Stimulated activated CD4-positive, alpha-beta T cell treated with anti-CD3 and anti-CD28 coated beads, Interleukin-2, amount 100 ng/mL, for 48 hours (primary cell): ENCODE results near the gene PLEKHJ1.

Experiments used
- DNase-seq, 2 donors: peaks; one replicate each; pipeline ENCODE4 v3.0.0-alpha.2; 2020

PLEKHJ1 gene

GRCh38 chr19:2249010-2249866 is 13.1 kb upstream of the PLEKHJ1 start, which contains the start of gene AMH:
Gene AMH (plus strand): TSS chr19:2249323. CDS start chr19:2249333, 10 bp downstream.
- no peak for DNase-seq

DNA sequence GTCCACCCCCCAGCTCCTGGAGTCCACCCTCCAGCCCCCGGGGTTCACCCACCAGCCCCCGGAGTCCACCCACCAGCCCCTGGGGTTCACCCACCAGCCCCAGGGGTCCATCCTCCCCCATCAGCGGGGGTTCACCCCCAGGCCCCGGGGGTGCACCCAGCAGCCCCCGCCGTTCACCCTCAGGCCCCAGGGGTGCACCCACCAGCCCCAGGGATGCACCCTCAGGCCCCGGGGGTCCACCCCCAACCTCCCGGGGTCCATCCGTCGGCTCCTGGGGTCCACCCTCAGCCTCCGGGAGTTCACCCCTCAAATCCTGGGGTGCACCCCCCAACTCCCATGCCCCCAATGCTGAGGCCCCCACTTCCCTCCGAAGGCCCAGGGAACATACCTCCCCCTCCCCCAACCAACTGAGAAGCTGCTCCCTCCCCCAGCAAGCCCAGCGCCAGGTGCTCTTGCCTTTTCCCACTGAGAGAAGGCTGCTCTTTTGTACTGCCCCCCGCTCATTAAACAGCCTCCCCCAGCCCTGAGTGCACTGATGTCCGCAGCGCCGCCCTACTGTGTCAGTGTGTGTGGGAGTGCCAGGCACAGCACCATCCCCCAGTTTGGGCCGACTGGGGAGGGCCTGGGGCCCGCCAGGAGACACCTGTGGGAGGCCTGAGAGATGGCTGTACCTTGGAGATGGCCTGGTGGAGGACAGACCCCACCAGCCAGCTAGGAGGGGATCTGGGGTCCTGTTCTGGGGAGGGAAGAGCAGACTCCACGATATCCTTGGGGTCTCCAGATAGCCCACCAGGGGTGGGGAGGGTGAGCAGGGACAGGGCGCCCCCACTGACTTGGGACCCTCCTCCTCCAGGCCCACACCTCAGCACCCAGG is 12.2 kb upstream of the PLEKHJ1 start:
- no peak for DNase-seq

- DNase-seq = no peak
Measured at GRCh38 chr19:2247433-2248101, 11.4 kb upstream of the PLEKHJ1 start.

GRCh38 chr19:2246801-2247361 is 10.8 kb upstream of the PLEKHJ1 start:
- no peak for DNase-seq

DNA sequence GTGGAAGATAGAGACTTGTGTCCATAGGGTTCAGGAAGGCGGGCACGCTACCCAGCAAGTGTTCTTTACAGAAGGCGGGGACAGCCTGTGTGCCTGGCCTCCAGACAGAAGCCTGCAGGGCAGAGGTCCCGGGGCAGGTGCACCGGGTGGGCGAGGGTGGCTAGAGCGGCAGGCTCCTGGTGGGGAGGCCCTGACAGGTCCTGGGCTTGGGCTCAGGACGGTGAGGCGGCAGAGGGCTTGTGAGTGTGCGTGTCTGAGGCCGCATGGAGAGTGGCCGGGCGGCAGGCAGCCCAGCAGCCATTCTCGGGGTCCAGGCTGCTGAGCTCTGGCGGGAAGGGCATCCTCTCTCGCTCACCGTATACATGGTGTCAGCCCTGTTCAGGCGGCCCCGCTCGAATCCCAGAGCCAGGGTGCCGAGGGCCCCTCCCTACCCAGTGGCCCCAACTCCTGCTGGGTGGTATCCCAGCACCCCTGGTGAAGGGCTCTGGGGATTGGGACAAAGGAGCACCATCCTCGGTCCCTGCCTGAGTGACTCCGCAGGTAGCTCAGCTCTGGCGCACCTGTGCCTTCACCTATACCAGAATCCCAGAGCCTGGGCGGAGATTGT is 10.0 kb upstream of the PLEKHJ1 start:
- no peak for DNase-seq

GRCh38 chr19:2245273-2245672 is 9.1 kb upstream of the PLEKHJ1 start:
- DNase-seq = no peak

- no peak for DNase-seq
Measured at GRCh38 chr19:2244486-2244885, 8.4 kb upstream of the PLEKHJ1 start.

DNA sequence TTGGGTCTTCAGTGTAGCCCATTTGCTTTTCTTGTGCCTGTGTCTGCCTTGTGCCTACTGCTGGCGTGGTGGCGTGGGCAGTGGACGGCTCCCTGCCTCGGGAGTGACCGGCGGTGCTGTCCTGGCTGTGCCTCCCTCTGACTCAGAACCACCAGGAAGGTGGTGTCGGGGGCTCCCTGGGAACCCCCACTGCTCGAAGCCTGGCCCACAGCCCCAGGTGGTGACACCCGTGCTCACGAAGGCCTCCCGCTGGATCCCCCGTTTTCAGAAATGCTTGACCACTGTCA is 7.9 kb upstream of the PLEKHJ1 start:
- DNase-seq = no peak

DNA sequence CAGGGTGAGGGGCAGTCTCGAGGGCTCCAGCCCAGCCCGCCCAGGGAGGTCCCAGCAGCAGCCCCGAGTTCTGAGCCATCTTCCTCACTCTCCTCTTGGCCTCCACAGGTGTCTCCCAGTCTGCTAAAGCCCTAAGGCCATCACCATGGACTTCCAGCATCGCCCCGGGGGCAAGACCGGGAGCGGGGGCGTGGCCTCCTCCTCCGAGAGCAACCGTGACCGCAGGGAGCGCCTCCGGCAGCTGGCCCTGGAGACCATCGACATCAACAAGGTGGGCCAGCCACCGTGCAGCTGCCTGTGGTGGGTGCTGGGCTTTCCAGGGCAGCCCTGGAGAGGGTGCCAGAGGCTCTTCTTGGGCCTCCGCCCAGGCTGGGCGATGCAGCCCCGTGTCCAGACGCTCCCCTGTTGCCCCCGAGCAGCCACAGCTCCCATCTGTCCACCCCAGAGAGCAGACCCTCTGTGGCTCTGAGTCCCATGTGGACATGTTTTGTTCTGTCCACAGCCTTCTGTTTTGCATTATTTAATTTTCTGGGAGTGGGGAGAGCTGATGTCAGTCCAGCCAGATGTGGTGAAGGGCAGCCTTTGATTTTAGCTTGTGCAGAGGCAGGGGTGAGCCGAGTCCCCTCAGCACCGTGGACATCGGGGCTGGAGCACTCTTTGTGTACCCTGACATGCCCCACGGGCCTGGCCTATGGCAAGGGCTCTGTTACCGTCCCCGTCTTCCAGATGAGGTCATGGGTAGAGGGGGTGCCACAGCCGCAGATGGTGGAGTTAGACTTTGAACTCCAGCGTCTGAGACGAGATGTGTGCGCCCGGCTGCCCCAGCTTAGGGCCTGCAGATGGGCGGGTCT is 7.4 kb upstream of the PLEKHJ1 start:
- no peak for DNase-seq

DNA sequence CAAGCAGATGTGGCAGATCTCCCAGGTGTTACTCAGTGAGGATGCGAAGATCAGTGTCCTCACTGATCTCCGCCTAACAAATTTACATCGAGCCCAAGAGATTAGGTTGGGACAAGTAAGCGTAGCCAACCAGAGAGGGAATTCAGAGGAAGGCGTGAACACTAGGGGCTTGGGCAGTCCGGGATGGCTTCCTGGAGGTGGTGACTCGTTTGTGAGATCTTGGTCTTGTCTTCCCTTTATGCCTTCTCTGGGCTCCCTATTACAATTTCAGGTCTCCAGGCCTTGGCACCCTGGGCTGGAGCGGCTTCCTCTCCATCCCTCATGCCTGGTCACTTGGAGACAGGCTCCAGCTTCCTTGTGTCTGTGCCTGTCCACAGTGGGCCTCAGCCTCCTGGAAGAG is 6.7 kb upstream of the PLEKHJ1 start:
- DNase-seq = no peak

DNA sequence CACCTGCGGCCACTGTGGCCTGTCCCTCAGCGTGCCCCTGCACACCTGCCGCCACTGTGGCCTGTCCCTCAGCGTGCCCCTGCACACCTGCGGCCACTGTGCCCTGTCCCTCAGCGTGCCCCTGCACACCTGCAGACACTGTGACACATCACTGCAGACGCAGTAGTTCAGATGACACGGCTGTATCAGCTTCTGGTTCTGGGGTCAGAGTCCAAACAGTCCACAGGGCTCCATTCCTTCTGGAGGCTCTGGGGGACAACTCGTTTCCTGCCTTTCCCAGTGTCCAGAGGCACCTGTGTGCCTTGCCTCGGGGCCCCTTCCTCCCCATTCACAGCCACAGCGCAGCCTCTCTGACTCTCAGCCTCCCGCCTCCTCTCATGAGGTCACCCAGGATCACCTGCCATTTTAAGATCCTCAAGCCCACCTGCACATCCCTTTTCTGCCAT is 6.0 kb upstream of the PLEKHJ1 start:
- no peak for DNase-seq

DNA sequence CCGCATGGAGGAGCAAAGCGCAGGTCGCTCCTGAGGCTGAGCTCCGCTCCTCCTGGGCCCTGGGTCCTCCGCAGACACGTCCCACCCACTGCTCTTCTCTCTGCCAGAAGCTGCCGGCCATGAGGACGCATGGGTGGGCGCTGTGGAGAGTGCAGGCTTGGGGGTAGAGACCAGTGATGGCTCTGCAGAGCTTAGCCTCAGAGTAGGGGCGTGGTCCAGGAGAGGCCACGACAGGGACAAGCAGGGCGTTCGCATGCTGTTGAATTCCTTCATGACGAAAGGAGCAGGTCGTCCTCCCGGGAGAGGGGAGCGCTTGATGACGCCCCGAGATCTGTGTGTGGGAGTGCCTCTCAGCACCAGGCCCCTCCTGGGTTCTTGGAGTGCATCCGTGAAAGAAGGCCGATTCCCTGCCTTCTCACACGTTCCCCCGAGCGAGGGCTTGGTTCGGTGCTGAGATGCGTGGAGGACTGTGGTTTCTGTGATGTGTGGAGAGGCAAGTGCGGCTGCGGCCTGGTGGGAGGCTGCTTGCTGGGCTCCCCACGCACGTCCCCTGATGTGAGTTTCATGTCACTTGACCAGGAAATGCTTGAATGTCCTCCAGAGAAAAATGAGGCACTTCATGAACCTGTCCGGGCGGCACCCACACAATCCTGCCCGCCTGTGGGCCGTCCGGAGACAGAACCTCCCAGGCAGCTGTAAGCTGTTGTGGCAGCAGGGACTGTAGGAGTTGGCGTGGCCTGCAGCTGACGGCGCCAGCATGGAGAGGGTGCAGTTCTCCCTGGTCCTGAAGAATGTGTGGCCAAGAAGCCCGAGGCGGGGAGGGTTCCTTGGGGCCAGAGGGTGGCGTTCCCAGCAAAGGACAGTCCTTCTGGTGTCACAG is 5.0 kb upstream of the PLEKHJ1 start:
- DNase-seq = no peak

GRCh38 chr19:2239771-2240770 is 3.9 kb upstream of the PLEKHJ1 start:
- DNase-seq = no peak

DNA sequence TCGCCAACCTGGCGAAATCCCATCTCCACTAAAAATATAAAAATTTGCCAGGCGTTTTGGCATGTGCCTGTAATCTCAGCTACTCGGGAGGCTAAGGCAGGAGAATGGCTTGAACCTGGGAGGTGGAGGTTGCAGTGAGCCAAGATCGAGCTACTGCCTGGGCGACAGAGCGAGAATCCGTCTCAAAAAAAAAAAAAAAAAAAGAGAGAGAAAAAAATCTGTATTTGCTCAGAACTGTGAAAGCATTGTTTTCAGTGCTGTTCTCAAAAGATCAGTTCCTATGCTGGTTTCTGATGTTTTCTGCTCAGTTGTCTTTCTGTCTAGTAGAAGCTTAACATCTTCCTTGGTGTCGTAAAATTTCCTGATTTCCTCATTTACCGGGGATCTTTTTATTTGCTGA is 3.0 kb upstream of the PLEKHJ1 start:
- DNase-seq = no peak

DNA sequence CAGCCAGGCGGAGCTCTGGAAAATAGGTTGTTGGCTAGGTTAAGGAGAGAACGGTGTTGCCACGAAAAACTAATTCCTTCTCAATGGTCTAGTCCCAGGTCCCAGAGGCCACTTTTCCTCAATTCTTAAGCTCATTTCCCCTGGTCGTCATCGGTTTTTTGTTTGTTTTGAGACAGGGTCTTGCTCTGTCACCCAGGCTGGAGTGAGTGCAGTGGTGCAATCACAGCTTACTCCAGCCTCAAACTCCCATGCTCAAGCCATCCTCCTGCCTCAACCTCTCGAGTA is 1.7 kb upstream of the PLEKHJ1 start:
- DNase-seq = no peak

DNA sequence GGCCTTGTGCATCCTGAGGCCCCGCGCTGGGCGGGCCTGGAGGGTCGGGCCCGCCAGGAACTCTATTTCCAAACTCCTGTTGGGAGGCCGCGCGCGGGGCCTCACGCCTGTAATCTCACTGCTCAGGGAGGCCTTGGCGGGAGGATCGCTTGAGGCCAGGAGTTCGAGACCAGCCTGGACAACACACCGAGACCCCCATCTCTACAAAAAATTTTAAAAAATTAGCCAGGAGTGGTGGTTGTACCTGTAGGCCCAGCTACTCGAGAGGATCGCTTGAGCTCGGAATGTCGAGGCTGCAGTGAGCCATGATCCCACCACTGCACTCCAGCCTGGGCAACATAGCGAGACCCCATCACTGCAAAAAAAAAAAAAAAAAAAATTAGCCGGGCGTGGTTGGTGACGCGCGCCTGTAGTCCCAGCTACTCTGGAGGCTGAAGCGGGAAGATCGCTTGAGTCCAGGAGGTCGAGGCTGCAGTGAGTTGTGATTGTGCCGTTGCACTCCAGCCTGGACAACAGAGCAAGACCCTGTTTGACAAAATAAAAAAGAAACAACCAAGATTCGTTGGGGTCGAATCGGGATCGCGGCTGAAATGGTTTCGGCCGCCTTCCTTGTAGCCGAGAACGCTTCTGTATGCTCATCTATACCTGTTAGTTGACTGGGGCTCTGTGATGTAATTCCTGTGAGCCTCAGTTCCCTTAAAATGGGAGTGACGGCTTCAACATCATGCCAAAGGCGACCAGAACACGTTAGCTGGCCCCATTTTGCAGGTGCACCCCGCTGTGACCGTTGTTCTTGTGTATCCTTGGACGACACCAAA is 1.1 kb upstream of the PLEKHJ1 start:
- no peak for DNase-seq

DNA sequence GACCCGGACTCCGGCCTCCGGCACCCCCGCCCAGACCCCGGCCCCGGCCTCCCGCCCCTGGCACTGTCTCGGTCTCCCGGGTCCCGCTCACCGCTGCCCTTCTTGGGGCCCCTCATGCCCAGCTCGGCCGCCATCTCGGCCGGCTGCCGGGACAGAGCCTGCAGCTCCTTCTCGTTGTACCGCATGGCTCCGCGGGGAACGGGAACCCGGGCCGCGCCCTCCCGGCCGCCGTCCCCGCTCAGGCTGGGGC is 140 bp downstream of the PLEKHJ1 start:
- no peak for DNase-seq

DNA sequence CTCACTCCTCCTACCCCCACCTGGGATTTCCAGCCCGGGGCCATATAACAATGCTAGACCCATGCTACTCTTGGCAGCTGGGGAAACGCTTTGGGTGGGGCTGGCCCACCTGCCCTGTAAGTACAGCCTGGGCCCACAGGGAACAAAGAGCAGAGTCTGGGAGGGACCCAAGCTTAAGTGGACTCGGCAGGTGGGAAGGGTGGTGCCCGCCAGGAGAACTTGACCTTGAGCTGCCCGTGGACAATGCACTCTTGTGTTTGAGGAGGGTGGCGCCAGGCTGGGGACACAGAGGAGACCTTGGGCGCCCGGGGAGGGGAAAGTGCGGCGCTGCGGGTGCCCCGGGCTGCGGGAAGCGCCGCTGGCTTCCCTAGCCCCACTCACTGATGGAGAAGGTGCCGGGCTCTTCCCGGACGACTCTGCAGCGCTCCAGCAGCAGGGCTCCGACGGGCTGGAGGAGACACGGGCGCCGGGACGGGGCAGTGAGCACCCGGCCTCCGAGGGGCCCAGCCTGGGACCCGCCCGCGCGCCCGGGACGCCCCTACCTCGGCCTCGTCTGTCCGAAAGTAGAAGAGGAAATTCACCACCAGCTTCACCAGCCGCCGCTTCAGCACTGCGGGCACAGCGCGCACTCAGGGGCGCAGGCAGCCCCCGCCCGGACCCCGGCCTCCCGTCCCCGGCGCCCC is 607 bp downstream of the PLEKHJ1 start:
- DNase-seq = no peak

DNA sequence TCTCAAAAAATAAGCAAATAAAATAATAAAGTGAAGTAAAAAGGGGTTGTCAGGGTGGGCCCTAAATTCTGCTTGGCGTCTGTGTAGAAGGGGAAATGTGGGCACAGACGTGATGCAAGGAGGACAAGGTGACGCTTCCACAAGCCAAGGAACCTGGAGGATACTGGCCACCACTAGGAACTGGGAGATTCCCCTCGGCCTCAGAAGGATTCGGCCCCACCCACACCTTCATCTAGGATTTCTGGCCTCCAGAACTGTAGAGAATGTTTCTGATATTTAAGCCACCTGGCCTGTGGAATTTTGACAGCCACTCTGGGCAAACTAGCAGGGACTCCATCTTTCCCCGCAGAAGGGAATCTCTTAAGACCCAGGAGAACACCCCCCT is 1.1 kb downstream of the PLEKHJ1 start:
- no peak for DNase-seq
